KMS-11 (cell line): ENCODE data around the gene ZNF208.
"Not testable (repeated sequence)": the region's sequence is repeated elsewhere in the genome, so short reads cannot be mapped to it uniquely, and the experiment has no call there.

Experiments used
- H2AFZ ChIP-seq: fragments of 200-600 bp; sonication (generic); 2 replicates; pipeline ENCODE4 v1.6.1; 2016; ENCODE audit warnings: antibody characterized with exemption, mixed run types, low read depth
- H3K27ac ChIP-seq: fragments of 200-600 bp; sonication (generic); 2 replicates; pipeline ENCODE4 v1.6.1; 2016; ENCODE audit warnings: mild to moderate bottlenecking, mixed run types
- H3K27me3 ChIP-seq: fragments of 200-600 bp; sonication (generic); 2 replicates; pipeline ENCODE4 v1.6.1; 2017; ENCODE audit warnings: mild to moderate bottlenecking, low read depth, mixed run types, moderate library complexity; ENCODE audit not compliant: insufficient read depth
- H3K36me3 ChIP-seq: fragments of 200-600 bp; sonication (generic); 2 replicates; pipeline ENCODE4 v1.6.1; 2017; ENCODE audit warnings: mild to moderate bottlenecking, mixed run types; ENCODE audit not compliant: insufficient read depth
- H3K4me1 ChIP-seq: fragments of 200-600 bp; sonication (generic); 2 replicates; pipeline ENCODE4 v1.6.1; 2016; ENCODE audit warnings: mild to moderate bottlenecking, low read depth, mixed run types; ENCODE audit not compliant: poor library complexity, severe bottlenecking
- H3K4me2 ChIP-seq: fragments of 200-600 bp; sonication (generic); 2 replicates; pipeline ENCODE4 v1.7.0; 2016; ENCODE audit warnings: mild to moderate bottlenecking, mixed run types
- H3K4me3 ChIP-seq: fragments of 200-600 bp; sonication (generic); IDR thresholded peaks from 2 replicates; pipeline ENCODE4 v1.6.1; 2017; ENCODE audit warnings: low read depth, low read length, mixed read lengths; ENCODE audit not compliant: insufficient read depth
- H3K79me2 ChIP-seq: fragments of 200-600 bp; sonication (generic); 2 replicates; pipeline ENCODE4 v1.6.1; 2016; ENCODE audit warnings: low read depth, mixed run types; ENCODE audit not compliant: insufficient read depth
- H3K9ac ChIP-seq: fragments of 200-600 bp; sonication (generic); 2 replicates; pipeline ENCODE4 v1.6.1; 2016; ENCODE audit warnings: mild to moderate bottlenecking, mixed run types
- H4K20me1 ChIP-seq: fragments of 200-600 bp; sonication (generic); 2 replicates; pipeline ENCODE4 v1.6.1; 2016; ENCODE audit warnings: mild to moderate bottlenecking, mixed run types; ENCODE audit not compliant: insufficient read depth
- TF ChIP-seq, protein P1 (sequence below): fragments of 200-600 bp; sonication (generic); conservative IDR thresholded peaks from 2 replicates; pipeline ENCODE4 v1.6.1; 2017; ENCODE audit warnings: low read depth, mild to moderate bottlenecking, antibody characterized with exemption, low read length, moderate library complexity, mixed read lengths

ZNF208 gene

DNA sequence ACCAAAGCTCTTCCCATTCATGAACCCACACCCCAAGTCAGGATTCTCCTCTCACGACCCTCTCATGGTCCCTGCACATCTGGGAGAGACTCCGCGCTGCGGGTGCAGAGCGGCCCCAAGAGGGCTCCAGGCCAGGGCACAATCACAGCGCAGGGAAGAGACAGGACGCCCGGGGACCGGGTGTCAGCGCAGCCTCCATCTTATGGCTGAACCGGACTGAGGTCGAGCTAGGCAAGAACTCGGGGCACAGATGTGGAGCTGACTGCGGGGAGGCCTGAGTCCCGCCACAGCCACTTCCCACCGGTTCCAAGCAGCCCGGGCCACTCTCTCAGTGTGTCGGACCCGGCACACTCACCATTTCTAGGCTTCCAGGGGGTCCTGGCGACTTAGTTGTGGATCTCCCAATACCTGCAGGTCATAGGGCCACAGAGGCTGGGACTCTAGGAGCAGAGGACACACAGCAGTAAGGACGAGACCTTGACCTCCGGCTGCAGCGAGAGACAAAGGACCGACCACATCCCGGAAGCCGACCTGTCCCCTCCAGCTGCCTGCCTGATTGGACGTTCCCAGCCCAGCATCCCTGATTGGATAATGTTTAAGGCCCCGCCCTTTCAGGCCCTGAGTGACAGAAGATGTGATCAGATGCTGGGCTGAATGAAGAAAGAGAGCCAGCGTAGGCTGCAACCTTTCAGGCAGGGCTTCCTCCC is at the start of gene ZNF208:
Gene ZNF208 (minus strand): TSS at position 507 of the 707 bp plus-strand sequence. CDS start 149 bp downstream, at position 358.
- H2AFZ ChIP-seq, H3K27ac ChIP-seq, H3K27me3 ChIP-seq, H3K36me3 ChIP-seq, H3K4me1 ChIP-seq, H3K79me2 ChIP-seq, H3K4me2 ChIP-seq, H3K9ac ChIP-seq, H3K4me3 ChIP-seq, H4K20me1 ChIP-seq: not testable (repeated sequence)

DNA sequence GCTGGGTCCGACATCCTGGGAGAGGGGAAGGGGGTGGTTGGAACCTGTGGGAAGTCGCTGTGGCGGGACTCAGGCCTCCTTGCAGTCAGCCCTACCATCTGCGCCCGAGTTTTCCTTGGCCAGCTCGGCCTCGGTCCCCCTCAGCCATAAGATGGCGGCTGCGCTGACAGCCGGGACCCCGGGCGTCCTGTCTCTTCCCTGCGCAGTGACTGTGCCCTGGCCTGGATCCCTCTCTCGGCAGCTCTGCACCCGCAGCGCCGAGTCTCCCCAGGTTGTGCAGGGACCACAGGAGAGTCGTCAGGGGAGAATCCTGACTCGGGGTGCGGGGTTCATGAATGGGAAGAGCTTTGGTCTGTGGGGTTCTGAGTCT is 41.9 kb upstream of the ZNF208 start:
- H4K20me1 ChIP-seq = no peaks in the 10 kb centered on the region
- H3K27me3 ChIP-seq = no peaks in the 10 kb centered on the region
- H3K4me1 ChIP-seq = no peaks in the 10 kb centered on the region
- no peak overlapping the region for H3K4me3 ChIP-seq
- TF ChIP-seq, protein P1, sequence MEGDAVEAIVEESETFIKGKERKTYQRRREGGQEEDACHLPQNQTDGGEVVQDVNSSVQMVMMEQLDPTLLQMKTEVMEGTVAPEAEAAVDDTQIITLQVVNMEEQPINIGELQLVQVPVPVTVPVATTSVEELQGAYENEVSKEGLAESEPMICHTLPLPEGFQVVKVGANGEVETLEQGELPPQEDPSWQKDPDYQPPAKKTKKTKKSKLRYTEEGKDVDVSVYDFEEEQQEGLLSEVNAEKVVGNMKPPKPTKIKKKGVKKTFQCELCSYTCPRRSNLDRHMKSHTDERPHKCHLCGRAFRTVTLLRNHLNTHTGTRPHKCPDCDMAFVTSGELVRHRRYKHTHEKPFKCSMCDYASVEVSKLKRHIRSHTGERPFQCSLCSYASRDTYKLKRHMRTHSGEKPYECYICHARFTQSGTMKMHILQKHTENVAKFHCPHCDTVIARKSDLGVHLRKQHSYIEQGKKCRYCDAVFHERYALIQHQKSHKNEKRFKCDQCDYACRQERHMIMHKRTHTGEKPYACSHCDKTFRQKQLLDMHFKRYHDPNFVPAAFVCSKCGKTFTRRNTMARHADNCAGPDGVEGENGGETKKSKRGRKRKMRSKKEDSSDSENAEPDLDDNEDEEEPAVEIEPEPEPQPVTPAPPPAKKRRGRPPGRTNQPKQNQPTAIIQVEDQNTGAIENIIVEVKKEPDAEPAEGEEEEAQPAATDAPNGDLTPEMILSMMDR = no peak
- no peak overlapping the region for H2AFZ ChIP-seq
- no peaks in the 10 kb centered on the region for H3K36me3 ChIP-seq
- no peak overlapping the region for H3K4me2 ChIP-seq
- H3K9ac ChIP-seq = no peak overlapping the region
- H3K27ac ChIP-seq = no peak overlapping the region
- H3K79me2 ChIP-seq = no peaks in the 10 kb centered on the region

DNA sequence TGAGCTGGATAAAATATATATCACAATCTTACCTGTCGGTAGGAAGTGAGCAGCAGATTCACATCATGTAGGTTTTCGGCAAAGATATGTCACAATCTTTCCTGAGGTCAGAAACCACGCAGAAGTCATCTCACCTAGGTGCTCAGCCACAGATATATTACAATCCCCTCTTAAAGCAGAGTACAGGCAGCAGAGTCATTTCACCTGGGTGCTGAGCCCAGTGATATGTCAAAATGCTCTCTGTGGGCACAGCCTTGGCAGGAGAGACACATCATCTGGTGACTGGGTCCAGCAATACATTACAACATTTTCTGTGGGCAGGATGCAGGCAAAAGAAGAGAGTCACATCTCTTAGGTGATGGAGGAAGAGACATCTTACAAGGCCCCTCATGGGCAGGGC is 30.4 kb upstream of the ZNF208 start:
- not testable (repeated sequence) for H3K36me3 ChIP-seq, H3K27ac ChIP-seq, H3K4me3 ChIP-seq, H3K79me2 ChIP-seq, H3K27me3 ChIP-seq, H4K20me1 ChIP-seq, H3K4me1 ChIP-seq, H3K4me2 ChIP-seq, H2AFZ ChIP-seq, H3K9ac ChIP-seq

DNA sequence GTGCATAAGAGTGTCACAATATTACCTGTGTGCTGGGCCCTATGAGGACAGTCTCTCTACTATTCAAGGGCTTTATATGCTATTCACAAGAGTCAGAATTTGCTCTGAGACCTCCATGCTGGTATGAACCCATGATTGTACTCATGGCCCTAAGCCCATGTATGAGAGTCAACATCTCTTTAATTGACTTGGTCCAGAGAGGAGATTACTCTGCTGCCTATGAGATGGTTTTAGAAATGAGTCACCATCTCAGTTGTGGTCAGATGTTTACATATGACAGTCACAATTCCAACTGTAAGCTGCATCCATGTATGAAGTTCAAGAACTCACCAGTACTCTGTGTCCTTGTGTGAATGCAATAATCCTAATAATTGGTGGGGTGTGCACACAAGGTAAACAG is 19.9 kb upstream of the ZNF208 start:
- no peaks in the 10 kb centered on the region for H3K4me1 ChIP-seq
- H3K27ac ChIP-seq = no peak overlapping the region
- TF ChIP-seq, protein P1 = no peak
- H4K20me1 ChIP-seq = no peaks in the 10 kb centered on the region
- no peaks in the 10 kb centered on the region for H3K36me3 ChIP-seq
- no peaks in the 10 kb centered on the region for H3K79me2 ChIP-seq
- H3K27me3 ChIP-seq = no peaks in the 10 kb centered on the region
- no peak overlapping the region for H3K9ac ChIP-seq
- no peak overlapping the region for H3K4me3 ChIP-seq
- no peak overlapping the region for H2AFZ ChIP-seq
- H3K4me2 ChIP-seq = no peak overlapping the region

DNA sequence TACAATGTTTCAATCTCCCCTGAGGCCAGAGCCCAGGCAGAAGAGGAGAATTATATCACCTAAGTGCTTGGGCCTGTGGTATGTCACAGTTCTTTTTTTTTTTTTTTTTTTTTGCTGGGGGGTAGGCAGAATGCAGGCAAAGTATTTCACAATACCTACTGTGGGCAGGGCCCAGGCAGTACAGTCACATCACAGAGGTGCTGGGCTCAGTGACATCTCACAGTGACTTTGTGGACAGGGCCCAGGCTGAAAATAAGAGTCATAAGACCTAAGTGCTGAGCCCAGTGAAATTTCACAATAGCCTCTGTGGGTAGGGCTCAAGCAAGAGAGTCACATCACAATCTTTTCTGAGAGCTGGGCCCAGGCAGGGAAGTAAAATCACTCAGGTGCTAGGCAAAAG is 15.9 kb upstream of the ZNF208 start:
- no peaks in the 10 kb centered on the region for H4K20me1 ChIP-seq
- no peak overlapping the region for H2AFZ ChIP-seq
- no peaks in the 10 kb centered on the region for H3K27me3 ChIP-seq
- no peaks in the 10 kb centered on the region for H3K79me2 ChIP-seq
- TF ChIP-seq, protein P1 = no peak
- no peak overlapping the region for H3K27ac ChIP-seq
- H3K4me1 ChIP-seq = no peaks in the 10 kb centered on the region
- H3K9ac ChIP-seq = no peak overlapping the region
- H3K4me2 ChIP-seq = no peak overlapping the region
- H3K36me3 ChIP-seq = no peaks in the 10 kb centered on the region
- no peak overlapping the region for H3K4me3 ChIP-seq

DNA sequence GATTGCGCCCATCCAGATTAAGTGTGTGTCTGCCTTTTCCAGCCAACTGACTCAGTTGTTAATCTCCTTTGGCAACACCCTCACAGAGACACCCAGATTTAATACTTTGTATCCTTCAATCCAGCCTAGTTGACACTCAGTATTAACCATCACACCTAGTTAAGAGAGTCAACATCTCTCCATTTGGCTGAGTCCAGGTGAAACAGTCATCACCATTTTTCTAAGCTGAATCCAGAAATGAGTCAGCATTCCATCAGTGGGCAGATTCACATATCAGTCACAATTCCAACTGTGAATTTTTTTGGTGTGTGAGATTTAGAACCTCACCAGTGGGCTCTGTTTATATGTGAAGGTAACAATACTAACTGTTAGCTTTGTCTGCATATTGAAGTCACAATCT is 14.8 kb upstream of the ZNF208 start:
- not testable (repeated sequence) for H3K9ac ChIP-seq, H3K4me3 ChIP-seq, H3K36me3 ChIP-seq, H3K79me2 ChIP-seq, H3K4me2 ChIP-seq, H3K27ac ChIP-seq, H3K27me3 ChIP-seq, H4K20me1 ChIP-seq, H2AFZ ChIP-seq, H3K4me1 ChIP-seq
